Measurements from ENCODE around the gene GUCA1A.

GRCh38 chr6:42210551-42210950 lies 37.4 kb downstream of the GUCA1A start:
- TF ChIP-seq ZNF274 (IDR thresholded peaks at IDR 0.05; ENCODE audit: low read depth, low read length) (no peak), YY1 (IDR thresholded peaks at IDR 0.05; ENCODE audit: insufficient read depth, insufficient read length) (no peak)

Measured in NT2/D1 (cell line).